ENCODE measurements around the gene PDGFRB. TPM values are rescaled to one million over a fixed set of nuclear protein-coding genes. Genes with fewer than 3 reads are reported as not detected.

The PDGFRB gene
- total and polyA plus RNA-seq, 9 of the 15 experiments (the other 6 are each of a cell fraction or from before 2014, with no cell fraction given) = 0.01 to 1.5 (median 0.09) TPM; not detected in 3

- Histone ChIP-seq H3K4me1 (replicated peaks in 1 of 2; ENCODE audit: control insufficient read depth in 2 of 2, insufficient read depth in 2 of 2, low read length in 2 of 2) (peaks cover 0 to 7% of the 10 kb centered on the region in 2 experiments; a peak in 1 of 5 replicates), H3K9me1 (ENCODE audit: control insufficient read depth, insufficient read depth, low read length) (no peaks in the 10 kb centered on the region), H3K9me3 (replicated peaks; ENCODE audit: control insufficient read depth, insufficient read depth, low read depth, low read length) (no peaks in the 10 kb centered on the region), H3K4me2 (ENCODE audit: insufficient read depth, low read length) (no peak overlapping the region), H4K20me1 (replicated peaks; ENCODE audit: control insufficient read depth, insufficient read depth, low read length) (peaks cover 12% of the 10 kb centered on the region; the same call in 1 of the 2 replicates), H3K36me3 (ENCODE audit: control insufficient read depth, insufficient read depth, low read length) (no peaks in the 10 kb centered on the region), H3K4me3 (no peak overlapping the region), H3K27ac (ENCODE audit: extremely low read depth, low read depth, low read length) (no peak overlapping the region), H3K27me3 (ENCODE audit: control insufficient read depth in 2 of 2, insufficient read depth in 2 of 2, low read length in 2 of 2) (peaks cover 39 to 83% of the 10 kb centered on the region in 2 experiments), H3K79me2 (ENCODE audit: control insufficient read depth, insufficient read depth, low read length) (no peaks in the 10 kb centered on the region), H3K9ac (ENCODE audit: insufficient read depth in 1 of 2, low read depth in 2 of 2, low read length in 2 of 2) (no peak overlapping the region), H2AFZ (ENCODE audit: low read depth, low read length) (no peak overlapping the region)
- ChIA-PET CTCF (ENCODE audit: low intra/inter-chr PET ratio) (no interaction called here), POLR2A (no interaction called here)
- intact Hi-C loops (cut with micrococcal nuclease) (no loop called here), in situ Hi-C loops (cut with MboI) (no loop called here)
- no TSS peak for BruUV-seq (replicated peaks)
- no peak for FAIRE-seq
- ATAC-seq = no peak
- DNase-seq (ENCODE audit: extremely low read depth in 1 of 4, low spot score in 3 of 4) = no peak
- WGBS (ENCODE audit: insufficient coverage, low coverage, missing lambda C conversion rate) = 2% methylated on average over 3 of the region's 3 CpGs
- TF ChIP-seq ZNF274 (IDR thresholded peaks at IDR 0.05; ENCODE audit: borderline replicate concordance, low read depth, low read length) (no peak), RBM25 (IDR thresholded peaks at IDR 0.05; ENCODE audit: low read depth, low read length, severe bottlenecking) (no peak), USF1 (CRISPR knock-in tag; IDR thresholded peaks at IDR 0.05) (no peak), ATF6 (CRISPR knock-in tag; IDR thresholded peaks at IDR 0.05) (no peak), MCM3 (IDR thresholded peaks at IDR 0.05) (no peak), ATF3 (IDR thresholded peaks at IDR 0.05) (no peak), ATF3 (CRISPR knock-in tag; conservative IDR thresholded peaks at IDR 0.05) (no peak), ZNF764 (CRISPR knock-in tag; IDR thresholded peaks at IDR 0.05; ENCODE audit: low read depth) (no peak), NFYB (IDR thresholded peaks at IDR 0.05; ENCODE audit: extremely low read depth, insufficient read length) (no peak), POU5F1 (IDR thresholded peaks at IDR 0.05; ENCODE audit: borderline replicate concordance, low read depth, low read length, partially characterized antibody) (no peak), ZSCAN32 (CRISPR knock-in tag; IDR thresholded peaks at IDR 0.05) (no peak), NUFIP1 (IDR thresholded peaks at IDR 0.05; ENCODE audit: partially characterized antibody) (no peak), HMG20B (CRISPR knock-in tag; IDR thresholded peaks at IDR 0.05) (no peak), ZNF584 (CRISPR knock-in tag; IDR thresholded peaks at IDR 0.05; ENCODE audit: low read depth) (no peak), KLF13 (tag; IDR thresholded peaks at IDR 0.05; ENCODE audit: borderline replicate concordance, low read depth) (no peak), FOS (IDR thresholded peaks at IDR 0.05; ENCODE audit: extremely low read depth, insufficient read length) (no peak), SREBF1 (IDR thresholded peaks at IDR 0.05; ENCODE audit: borderline replicate concordance, low read depth, low read length) (no peak)
These were observed 73.3 kb downstream of the PDGFRB start for GRCh38 chr5:150082374-150082773.
